ENCODE measurements around the gene UBE2K. TPM values are rescaled to one million over a fixed set of nuclear protein-coding genes. Genes with fewer than 3 reads are reported as not detected.
A peak's percentile ranks its signal among the peaks of the same experiment; 100 is the strongest.
"Not testable (repeated sequence)": the region's sequence is repeated elsewhere in the genome, so short reads cannot be mapped to it uniquely, and the experiment has no call there.

Gene UBE2K
- total RNA-seq, 1 donor from 2014 or later: 102 TPM

DNA sequence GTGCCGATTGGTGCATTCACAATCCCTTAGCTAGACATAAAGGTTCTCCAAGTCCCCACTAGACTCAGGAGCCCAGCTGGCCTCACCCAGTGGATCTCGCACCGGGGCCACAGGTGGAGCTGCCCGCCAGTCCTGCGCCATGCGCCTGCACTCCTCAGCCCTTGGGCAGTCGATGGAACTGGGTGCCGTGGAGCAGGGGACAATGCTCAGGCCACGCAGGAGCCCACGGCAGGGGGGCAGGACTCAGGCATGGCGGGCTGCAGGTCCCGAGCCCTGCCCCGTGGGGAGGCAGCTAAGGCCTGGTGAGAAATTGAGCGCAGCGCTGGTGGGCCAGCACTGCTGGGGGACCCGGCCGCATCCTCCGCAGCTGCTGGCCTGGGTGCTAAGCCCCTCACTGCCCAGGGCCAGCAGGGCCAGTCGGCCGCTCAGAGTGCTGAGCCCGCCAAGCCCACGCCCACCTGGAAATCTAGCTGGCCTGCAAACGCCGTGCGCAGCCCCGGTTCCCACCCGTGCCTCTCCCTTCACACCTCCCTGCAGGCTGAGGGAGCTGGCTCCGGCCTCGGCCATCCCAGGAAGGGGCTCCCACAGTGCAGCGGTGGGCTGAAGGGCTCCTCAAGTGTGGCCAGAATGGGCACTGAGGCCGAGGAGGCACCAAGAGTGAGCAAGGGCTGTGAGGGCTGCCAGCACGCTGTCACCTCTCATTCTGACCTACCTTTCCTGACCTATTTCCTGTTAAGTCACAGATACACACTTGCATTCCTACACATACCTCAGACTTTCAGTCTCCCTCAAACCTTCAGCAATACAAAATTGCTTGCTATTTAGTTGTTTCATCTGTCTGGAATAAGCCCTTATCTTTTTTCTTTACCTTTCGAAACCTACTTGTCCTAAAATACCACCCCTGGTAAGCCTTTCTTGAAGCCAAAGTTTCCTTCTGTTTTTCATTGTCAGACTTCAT, 20.7 kb downstream of the UBE2K start:
- H3K27me3 Mint-ChIP-seq (ENCODE audit: unreplicated experiment): no peaks in the 10 kb centered on the region
- peak overlapping the region; percentile 85 for H3K27ac Mint-ChIP-seq (ENCODE audit: unreplicated experiment)
- H3K9me3 Mint-ChIP-seq (ENCODE audit: unreplicated experiment): no peaks in the 10 kb centered on the region
- peaks cover 8% of the 10 kb centered on the region for H3K4me1 Mint-ChIP-seq (ENCODE audit: unreplicated experiment)
- H3K36me3 Mint-ChIP-seq (ENCODE audit: low read depth, unreplicated experiment): peaks cover 25% of the 10 kb centered on the region
- TF ChIP-seq, protein P1, sequence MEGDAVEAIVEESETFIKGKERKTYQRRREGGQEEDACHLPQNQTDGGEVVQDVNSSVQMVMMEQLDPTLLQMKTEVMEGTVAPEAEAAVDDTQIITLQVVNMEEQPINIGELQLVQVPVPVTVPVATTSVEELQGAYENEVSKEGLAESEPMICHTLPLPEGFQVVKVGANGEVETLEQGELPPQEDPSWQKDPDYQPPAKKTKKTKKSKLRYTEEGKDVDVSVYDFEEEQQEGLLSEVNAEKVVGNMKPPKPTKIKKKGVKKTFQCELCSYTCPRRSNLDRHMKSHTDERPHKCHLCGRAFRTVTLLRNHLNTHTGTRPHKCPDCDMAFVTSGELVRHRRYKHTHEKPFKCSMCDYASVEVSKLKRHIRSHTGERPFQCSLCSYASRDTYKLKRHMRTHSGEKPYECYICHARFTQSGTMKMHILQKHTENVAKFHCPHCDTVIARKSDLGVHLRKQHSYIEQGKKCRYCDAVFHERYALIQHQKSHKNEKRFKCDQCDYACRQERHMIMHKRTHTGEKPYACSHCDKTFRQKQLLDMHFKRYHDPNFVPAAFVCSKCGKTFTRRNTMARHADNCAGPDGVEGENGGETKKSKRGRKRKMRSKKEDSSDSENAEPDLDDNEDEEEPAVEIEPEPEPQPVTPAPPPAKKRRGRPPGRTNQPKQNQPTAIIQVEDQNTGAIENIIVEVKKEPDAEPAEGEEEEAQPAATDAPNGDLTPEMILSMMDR (IDR thresholded peaks at IDR 0.05; ENCODE audit: unreplicated experiment): no peak
- H3K4me3 Mint-ChIP-seq (ENCODE audit: unreplicated experiment): peak overlapping the region; percentile 49
- DNase-seq (ENCODE audit: low spot score): no peak

DNA sequence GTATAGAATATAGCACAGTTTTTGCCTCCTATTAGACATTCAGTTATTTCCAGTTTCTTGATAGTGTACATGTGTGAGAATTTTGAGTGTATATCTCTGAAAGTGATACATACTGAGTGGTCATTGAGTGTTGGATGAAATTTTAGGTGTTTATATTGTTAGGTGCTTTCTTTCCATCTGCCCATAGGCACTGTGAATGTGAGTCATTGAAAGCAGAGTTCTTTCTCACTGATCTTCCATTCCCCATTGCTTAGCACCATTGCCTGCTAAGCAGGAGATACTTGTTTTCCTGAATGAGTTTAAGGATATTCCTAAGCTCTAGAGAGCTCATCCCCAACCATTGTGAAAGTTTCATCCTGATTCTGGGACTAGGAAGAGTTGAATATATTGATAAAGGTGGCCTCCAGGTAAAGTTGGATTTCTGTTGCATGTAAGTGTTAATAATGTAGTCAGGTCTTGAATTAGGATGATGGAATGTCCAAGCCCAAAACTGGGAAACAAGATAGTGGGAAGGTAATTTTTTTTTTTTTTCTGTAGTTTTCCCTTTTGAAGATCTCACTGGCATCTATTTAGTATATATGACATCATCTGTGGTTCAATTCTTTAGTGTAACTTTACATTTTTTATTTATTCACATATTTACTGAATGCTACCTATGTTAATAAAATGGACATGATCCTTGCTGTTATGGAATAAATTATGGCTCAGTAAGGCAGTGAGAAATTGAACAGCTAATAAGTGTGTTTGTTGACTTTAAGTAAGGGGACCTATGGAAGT, 22.1 kb downstream of the UBE2K start:
- TF ChIP-seq, protein P1 (IDR thresholded peaks at IDR 0.05; ENCODE audit: unreplicated experiment): no peak
- Mint-ChIP-seq H3K9me3 (ENCODE audit: unreplicated experiment) (no peaks in the 10 kb centered on the region), H3K27ac (ENCODE audit: unreplicated experiment) (peak overlapping the region; percentile 34), H3K4me3 (ENCODE audit: unreplicated experiment) (peak overlapping the region; percentile 7), H3K36me3 (ENCODE audit: low read depth, unreplicated experiment) (peaks cover 25% of the 10 kb centered on the region), H3K4me1 (ENCODE audit: unreplicated experiment) (peaks cover 11% of the 10 kb centered on the region), H3K27me3 (ENCODE audit: unreplicated experiment) (no peaks in the 10 kb centered on the region)
- no peak for DNase-seq (ENCODE audit: low spot score)

DNA sequence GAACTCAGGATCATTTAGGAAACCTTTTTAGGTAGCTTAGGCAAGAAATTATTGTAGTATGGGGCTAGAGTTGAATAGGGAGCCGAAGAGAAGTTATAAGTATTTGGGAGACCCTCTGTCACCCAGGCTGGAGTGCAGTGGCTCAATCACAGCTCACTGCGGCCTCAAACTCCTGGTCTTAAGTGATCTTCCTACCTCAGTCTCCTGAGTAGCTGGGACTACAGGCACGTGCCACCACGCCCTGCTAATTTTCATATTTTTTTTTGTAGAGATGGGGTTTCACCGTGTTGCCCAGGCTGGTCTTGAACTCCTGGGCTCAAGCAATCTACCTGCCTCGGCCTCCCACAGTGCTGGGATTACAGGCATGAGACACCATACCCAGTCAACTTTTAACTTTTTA, 23.3 kb downstream of the UBE2K start:
- H3K27ac Mint-ChIP-seq (ENCODE audit: unreplicated experiment); H3K4me1 Mint-ChIP-seq (ENCODE audit: unreplicated experiment); DNase-seq (ENCODE audit: low spot score); H3K4me3 Mint-ChIP-seq (ENCODE audit: unreplicated experiment); H3K27me3 Mint-ChIP-seq (ENCODE audit: unreplicated experiment); H3K9me3 Mint-ChIP-seq (ENCODE audit: unreplicated experiment): not testable (repeated sequence)
- H3K36me3 Mint-ChIP-seq (ENCODE audit: low read depth, unreplicated experiment): peaks cover 20% of the 10 kb centered on the region

DNA sequence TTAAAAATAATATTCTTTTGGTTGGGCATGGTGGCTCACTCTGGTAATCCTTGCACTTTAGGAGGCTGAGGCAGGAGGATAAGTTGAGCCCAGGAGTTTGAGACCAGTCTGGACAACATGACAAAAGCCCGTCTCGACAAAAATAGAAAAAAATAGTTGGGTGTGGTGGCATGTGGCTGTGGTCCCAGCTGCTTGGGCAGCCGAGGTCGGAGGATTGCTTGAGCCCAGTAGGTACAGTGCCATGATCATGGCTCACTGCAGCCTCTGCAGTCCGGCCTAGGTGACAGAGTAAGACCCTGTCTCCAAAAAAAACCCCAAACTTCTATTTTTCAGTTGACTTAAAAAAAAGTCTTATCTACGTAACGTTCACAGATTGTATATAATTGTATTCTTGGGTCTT, 23.9 kb downstream of the UBE2K start:
- TF ChIP-seq, protein P1 (IDR thresholded peaks at IDR 0.05; ENCODE audit: unreplicated experiment): no peak
- peaks cover 8% of the 10 kb centered on the region for H3K4me1 Mint-ChIP-seq (ENCODE audit: unreplicated experiment)
- no peak for DNase-seq (ENCODE audit: low spot score)
- H3K27me3 Mint-ChIP-seq (ENCODE audit: unreplicated experiment): no peaks in the 10 kb centered on the region
- H3K9me3 Mint-ChIP-seq (ENCODE audit: unreplicated experiment): no peaks in the 10 kb centered on the region
- no peak overlapping the region for H3K4me3 Mint-ChIP-seq (ENCODE audit: unreplicated experiment)
- no peak overlapping the region for H3K27ac Mint-ChIP-seq (ENCODE audit: unreplicated experiment)
- peaks cover 20% of the 10 kb centered on the region for H3K36me3 Mint-ChIP-seq (ENCODE audit: low read depth, unreplicated experiment)

DNA sequence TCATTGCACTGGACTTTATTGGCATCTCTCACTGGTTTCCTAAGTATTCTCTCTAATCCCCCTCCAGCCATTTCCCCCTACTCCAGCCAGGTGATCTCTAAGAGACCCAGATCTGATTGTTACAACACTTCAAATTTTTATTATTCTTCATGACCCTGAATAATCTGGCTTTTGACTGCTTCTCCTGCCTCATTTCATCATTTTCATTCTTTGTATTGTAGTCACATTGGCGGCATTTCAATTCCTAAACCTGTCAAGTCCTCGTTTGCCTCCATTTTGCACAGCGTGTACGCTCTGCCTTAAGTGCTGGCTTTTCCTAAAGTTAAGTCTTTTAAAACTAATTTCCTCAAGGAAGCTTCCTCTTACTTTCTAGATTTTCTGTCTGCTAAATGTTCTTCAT, 31.6 kb downstream of the UBE2K start:
- Mint-ChIP-seq H3K27me3 (ENCODE audit: unreplicated experiment) (no peaks in the 10 kb centered on the region), H3K4me3 (ENCODE audit: unreplicated experiment) (no peak overlapping the region), H3K27ac (ENCODE audit: unreplicated experiment) (peak overlapping the region; percentile 16), H3K36me3 (ENCODE audit: low read depth, unreplicated experiment) (peaks cover 3% of the 10 kb centered on the region), H3K9me3 (ENCODE audit: unreplicated experiment) (no peaks in the 10 kb centered on the region), H3K4me1 (ENCODE audit: unreplicated experiment) (peaks cover 16% of the 10 kb centered on the region)
- TF ChIP-seq, protein P1 (IDR thresholded peaks at IDR 0.05; ENCODE audit: unreplicated experiment): no peak
- no peak for DNase-seq (ENCODE audit: low spot score)

Data from endothelial cell (in vitro differentiated cells).